Spinal cord (tissue), 10 donors: ENCODE data around the gene KLK8. TPM values are rescaled to one million over a fixed set of nuclear protein-coding genes. Genes with fewer than 3 reads are reported as not detected.

Experiments used
- DNase-seq, 6 donors: peaks; one replicate each; pipeline versions ENCODE4 v3.0.0 to v3.0.0-alpha.2; 2013 to 2015; ENCODE audit warnings: low spot score in 6 of 6, low read depth in 4 of 6
- H3K27ac ChIP-seq: one replicate; pipeline ENCODE4 v1.5.1; 2013; ENCODE audit warnings: low read depth, low read length, control low read depth
- H3K27me3 ChIP-seq: one replicate; pipeline ENCODE4 v1.6.1; 2013; ENCODE audit warnings: low read length; ENCODE audit not compliant: control insufficient read depth, insufficient read depth
- H3K36me3 ChIP-seq: one replicate; pipeline ENCODE4 v1.6.1; 2013; ENCODE audit warnings: low read length; ENCODE audit not compliant: control insufficient read depth, insufficient read depth
- H3K4me1 ChIP-seq: one replicate; pipeline ENCODE4 v1.6.1; 2013; ENCODE audit warnings: low read length; ENCODE audit not compliant: control insufficient read depth, insufficient read depth
- H3K4me3 ChIP-seq: one replicate; pipeline ENCODE4 v1.5.1; 2013; ENCODE audit warnings: low read depth, low read length, control low read depth
- H3K9me3 ChIP-seq: one replicate; pipeline ENCODE4 v1.6.1; 2013; ENCODE audit warnings: low read length; ENCODE audit not compliant: control insufficient read depth, insufficient read depth
- WGBS: methylation state at CpG from one replicate; pipeline ENCODE4 v1.1.5; 2013; ENCODE audit warnings: missing lambda C conversion rate; ENCODE audit not compliant: insufficient coverage; 5-methylcytosine and 5-hydroxymethylcytosine counted together
- polyA plus RNA-seq, 2 donors: library from polyadenylated mRNA; unstranded; fragments of 120-200 nt; gene quantifications; one replicate each; pipeline ENCODE4 v1.2.1, GENCODE V29; 2013; ENCODE audit not compliant: insufficient read length in 2 of 2
- total RNA-seq, 2 donors: library from RNA; depleted of rRNA in 1 of 2; stranded (reverse); fragments of 120-200 nt in 1 of 2; fragments of >200 nt in 1 of 2; gene quantifications; one replicate each; pipeline versions ENCODE4 v1.2.3 to v1.2.4, GENCODE V29; 2013 to 2014
- donor health status: healthy.

The KLK8 gene
- total and polyA plus RNA-seq, 4 donors = 0.71 to 1.4 TPM; not detected in 2

DNA sequence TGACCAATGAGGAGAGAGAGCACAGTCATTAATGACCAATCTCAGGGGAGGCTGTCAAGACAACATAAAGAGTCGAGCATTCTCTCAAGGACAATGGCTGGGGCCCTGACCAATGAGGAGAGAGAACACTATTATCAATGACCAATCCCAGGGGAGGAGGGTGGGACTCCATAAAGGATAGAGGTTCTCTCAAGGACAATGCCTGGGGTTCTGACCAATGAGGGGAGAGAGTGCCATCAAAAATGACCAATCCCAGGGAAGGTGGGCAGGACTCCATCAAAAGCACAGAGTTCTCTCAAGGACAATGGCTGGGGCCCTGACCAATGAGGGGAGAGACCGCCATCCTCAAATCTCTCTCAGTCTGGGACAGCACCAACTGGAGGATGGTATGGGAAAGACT, 28.3 kb upstream of the KLK8 start:
- no peak for DNase-seq
- Histone ChIP-seq H3K4me1 (no peaks in the 10 kb centered on the region), H3K4me3 (no peak overlapping the region), H3K27ac (no peak overlapping the region), H3K27me3 (peaks cover 19% of the 10 kb centered on the region), H3K9me3 (no peaks in the 10 kb centered on the region), H3K36me3 (no peaks in the 10 kb centered on the region)
- no CpG with 5 or more reads among the region's 2 CpGs for WGBS

DNA sequence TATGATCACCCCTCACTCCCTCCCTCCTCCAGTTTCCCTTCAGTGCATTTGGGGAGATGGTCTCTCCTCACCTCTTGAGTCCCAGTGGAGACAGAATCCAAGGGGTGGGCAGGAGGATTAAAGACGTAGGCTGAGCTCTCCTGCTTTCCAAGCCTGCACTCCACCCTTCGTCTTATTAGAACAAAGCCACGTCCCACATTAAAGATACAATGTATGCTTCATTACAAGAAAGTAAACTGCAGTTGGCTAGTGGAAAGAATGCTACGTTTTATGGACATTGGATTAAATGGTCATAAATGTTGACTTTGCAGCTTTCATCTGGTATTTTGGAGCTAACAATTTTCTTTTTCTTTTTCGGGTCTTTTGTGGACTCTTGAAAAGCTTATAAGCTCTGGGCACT, 26.5 kb upstream of the KLK8 start:
- H3K4me1 ChIP-seq = no peaks in the 10 kb centered on the region
- H3K4me3 ChIP-seq = no peak overlapping the region
- H3K27me3 ChIP-seq = peaks cover 26% of the 10 kb centered on the region
- H3K27ac ChIP-seq = no peak overlapping the region
- WGBS = 47% methylated on average over 2 of the region's 5 CpGs
- H3K9me3 ChIP-seq = no peaks in the 10 kb centered on the region
- no peaks in the 10 kb centered on the region for H3K36me3 ChIP-seq
- DNase-seq = no peak

DNA sequence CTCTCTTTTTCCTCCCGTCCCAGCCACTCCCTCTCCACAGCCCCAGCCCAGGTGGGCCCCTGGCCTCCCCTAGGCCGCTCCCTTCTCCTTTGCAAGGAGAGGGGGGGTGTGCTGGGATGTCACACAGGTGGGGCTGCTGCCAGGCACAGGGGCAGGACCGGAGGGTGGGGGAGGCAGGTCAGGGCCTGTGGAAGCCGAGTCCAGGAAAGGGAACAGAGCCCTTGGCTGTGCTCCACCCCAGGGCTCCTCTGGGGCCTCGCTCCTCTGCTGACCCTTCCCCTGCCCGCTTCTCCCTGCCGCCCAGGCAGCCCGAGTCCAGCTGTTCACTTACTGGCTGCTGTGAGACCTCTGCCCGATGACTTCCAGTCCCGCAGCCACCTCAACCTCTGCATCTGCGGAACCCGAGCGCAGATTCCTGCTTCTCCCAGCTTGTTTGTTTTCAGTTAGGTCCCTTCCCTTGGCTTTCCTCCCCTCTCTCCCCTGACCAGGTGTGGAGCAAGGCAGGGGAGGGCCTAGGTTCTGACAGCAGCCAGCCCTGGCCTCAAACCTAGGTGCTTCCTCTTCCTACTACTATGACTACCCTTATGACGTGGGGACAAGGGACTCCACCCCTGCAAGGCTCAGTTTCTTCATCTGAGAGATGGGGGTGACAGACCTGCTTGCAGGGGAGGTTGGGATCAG, 25.9 kb upstream of the KLK8 start:
- WGBS = 59% methylated on average over 11 of the region's 14 CpGs
- Histone ChIP-seq H3K27ac (no peak overlapping the region), H3K9me3 (no peaks in the 10 kb centered on the region), H3K4me1 (no peaks in the 10 kb centered on the region), H3K27me3 (peaks cover 30% of the 10 kb centered on the region), H3K4me3 (no peak overlapping the region), H3K36me3 (no peaks in the 10 kb centered on the region)
- no peak for DNase-seq

DNA sequence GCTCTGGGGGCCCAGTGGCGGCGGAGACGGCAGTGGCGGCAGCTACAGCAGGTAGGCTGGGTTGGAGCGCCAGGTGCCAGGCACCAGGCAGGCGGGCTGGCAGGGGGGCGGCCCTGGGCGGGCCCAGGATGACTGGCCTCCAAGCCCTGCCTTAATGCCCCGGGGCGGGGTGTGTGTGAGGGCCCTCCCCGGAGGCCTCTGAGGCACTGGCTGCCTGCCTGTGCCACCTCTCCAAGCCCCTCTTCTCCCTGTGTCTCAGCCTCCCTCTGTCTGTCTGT, 25.1 kb upstream of the KLK8 start, which contains the start of gene KLK11:
KLK11 (minus strand) TSS at position 63 of the 278 bp plus-strand sequence. CDS start 985 bp downstream, outside the sequence.
- whole genome bisulfite sequencing = 87% methylated on average over 11 of the region's 11 CpGs
- Histone ChIP-seq H3K9me3 (no peaks in the 10 kb centered on the region), H3K36me3 (no peaks in the 10 kb centered on the region), H3K4me1 (no peaks in the 10 kb centered on the region), H3K4me3 (no peak within 1 kb of the TSS), H3K27ac (no peak within 1 kb of the TSS), H3K27me3 (peaks cover 30% of the 10 kb centered on the region)
- DNase-seq = no peak

DNA sequence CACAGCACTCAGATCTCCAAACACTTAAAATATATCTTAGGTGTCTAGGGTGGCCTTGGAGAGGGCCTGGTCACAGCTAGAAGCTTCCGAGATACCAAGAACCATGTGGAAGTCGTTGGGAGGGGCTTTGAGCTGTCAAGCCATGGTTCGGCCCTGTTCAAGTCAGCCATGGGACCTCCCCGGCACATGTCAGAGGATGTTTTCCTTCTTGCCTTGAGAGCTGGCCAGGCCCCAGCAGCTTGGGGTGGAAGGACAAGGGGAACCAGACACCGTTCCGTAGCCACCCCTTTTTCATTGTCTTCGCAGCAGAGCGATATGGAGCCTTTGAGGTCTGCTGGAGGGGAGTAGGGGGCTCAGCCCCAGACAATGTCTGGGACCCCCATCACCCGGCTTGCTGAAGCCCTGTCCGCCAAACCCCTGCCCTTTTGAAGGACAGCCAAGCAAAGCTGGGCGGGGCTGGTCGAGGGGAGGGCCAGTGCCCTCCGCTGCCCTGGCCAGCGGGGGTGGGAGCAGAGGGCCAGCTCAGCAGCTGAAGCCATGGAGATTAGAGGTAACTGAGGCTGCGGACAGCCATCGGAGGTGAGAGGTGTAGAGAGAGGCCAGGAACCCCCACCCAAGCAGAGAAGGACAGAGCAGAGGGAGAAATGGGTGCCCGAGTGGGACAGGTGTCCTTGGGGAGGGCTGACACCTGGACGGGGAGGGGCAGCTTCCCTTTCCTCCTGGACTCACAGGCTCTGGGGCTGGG, 24.6 kb upstream of the KLK8 start:
- DNase-seq = no peak
- Histone ChIP-seq H3K9me3 (no peaks in the 10 kb centered on the region), H3K4me3 (no peak overlapping the region), H3K4me1 (no peaks in the 10 kb centered on the region), H3K27me3 (peaks cover 30% of the 10 kb centered on the region), H3K36me3 (no peaks in the 10 kb centered on the region), H3K27ac (no peak overlapping the region)
- 63% methylated on average over 16 of the region's 18 CpGs for WGBS

DNA sequence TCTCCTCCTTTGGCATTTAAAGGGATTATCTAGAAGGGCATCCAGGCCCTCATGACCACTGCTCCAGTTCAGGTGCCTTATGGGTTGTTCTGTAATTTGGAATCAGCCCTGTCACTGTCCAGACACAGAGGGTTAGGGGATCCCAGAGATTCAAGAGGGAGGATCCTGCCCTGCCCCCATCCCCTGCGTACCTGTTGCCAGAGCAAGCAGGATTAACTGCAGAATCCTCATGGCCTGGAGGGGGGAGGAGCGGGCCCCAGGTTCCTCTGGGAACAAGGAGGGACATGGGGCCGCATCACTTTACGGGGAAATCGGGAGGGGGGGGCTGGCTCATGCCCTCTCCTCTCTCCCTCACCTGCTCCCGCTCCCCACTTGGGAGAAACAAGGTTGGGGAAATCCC, 24.0 kb upstream of the KLK8 start:
- Histone ChIP-seq H3K4me1 (no peaks in the 10 kb centered on the region), H3K36me3 (no peaks in the 10 kb centered on the region), H3K27me3 (peaks cover 30% of the 10 kb centered on the region), H3K4me3 (no peak overlapping the region), H3K27ac (no peak overlapping the region), H3K9me3 (no peaks in the 10 kb centered on the region)
- no peak for DNase-seq
- WGBS = no CpG with 5 or more reads among the region's 6 CpGs

DNA sequence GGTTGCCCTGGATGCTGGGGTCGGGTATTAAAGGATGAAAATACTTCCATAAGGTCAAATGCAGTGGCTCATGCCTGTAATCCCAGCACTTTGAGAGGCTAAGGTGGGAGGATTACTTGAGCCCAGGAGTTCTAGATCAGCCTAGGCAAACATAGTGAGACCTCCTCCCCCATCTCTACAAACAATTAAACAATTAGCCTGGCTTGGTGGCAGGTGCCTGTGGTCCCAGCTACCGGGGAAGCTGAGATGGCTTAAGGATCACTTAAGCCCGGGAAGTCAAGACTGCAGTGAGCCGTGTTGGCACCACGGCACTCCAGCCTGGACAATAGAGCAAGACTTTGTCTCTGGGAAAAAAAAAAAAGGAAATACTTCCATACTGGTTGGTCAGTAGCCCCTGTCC, 23.5 kb upstream of the KLK8 start:
- 45% methylated on average over 4 of the region's 5 CpGs for WGBS
- DNase-seq = no peak
- Histone ChIP-seq H3K27me3 (peaks cover 35% of the 10 kb centered on the region), H3K4me1 (no peaks in the 10 kb centered on the region), H3K4me3 (no peak overlapping the region), H3K36me3 (no peaks in the 10 kb centered on the region), H3K9me3 (no peaks in the 10 kb centered on the region), H3K27ac (no peak overlapping the region)

DNA sequence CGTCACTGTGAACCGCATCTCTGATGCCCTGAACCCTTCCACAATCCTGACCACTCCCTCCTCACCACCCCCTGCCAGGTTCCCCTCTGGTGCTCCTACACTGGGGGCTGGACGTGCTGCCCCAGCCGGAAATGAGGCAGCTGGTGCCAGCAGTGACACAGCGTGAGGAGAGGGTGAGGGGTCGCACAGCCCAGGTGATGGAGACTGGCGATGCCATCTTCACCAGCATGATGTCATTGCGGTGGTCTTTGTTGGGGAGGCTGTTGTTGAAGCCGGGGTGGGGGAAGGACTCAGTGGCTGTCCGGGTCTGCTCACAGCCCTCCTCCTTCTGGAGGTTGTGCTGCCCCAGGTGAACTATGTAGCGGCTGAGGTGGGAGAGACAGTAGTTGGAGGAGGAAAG, 22.5 kb upstream of the KLK8 start:
- Histone ChIP-seq H3K27ac (no peak overlapping the region), H3K9me3 (no peaks in the 10 kb centered on the region), H3K4me1 (peaks cover 6% of the 10 kb centered on the region), H3K27me3 (peaks cover 44% of the 10 kb centered on the region), H3K36me3 (no peaks in the 10 kb centered on the region), H3K4me3 (no peak overlapping the region)
- 68% methylated on average over 10 of the region's 11 CpGs for WGBS
- DNase-seq = no peak

DNA sequence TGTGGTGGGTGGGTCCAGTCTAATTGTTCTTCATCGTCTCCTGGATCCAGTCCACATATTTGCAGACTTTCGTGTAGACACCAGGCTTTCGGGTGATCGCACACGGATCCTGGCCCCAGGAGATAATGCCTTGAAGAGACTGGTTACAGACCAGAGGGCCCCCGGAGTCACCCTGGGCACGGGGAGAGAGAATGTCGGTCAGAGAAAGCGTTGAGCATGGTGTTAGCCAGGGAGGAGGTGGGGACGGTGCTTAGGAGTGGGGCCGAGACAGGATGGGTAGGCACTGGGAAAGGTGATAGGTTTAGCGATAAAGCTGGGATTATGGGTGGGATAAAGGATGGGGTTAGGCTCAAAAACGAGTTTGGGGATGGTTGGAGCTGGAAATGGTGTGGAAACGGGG, 21.1 kb upstream of the KLK8 start:
- 62% methylated on average over 14 of the region's 14 CpGs for WGBS
- no peak overlapping the region for H3K4me3 ChIP-seq
- peaks cover 56% of the 10 kb centered on the region for H3K27me3 ChIP-seq

More for the DNA sequence above, 21.1 kb upstream of the KLK8 start:
- H3K36me3 ChIP-seq = no peaks in the 10 kb centered on the region
- no peak overlapping the region for H3K27ac ChIP-seq
- H3K9me3 ChIP-seq = no peaks in the 10 kb centered on the region
- peaks cover 12% of the 10 kb centered on the region for H3K4me1 ChIP-seq
- no peak for DNase-seq
